HepG2 (cell line): Measurements from ENCODE around the gene NCAM2. TPM values are rescaled to one million over a fixed set of nuclear protein-coding genes. Genes with fewer than 3 reads are reported as not detected.

Experiments used
- ATAC-seq: fragments of 200-7000 bp; cut with Tn5 transposase; 3 replicates; pipeline ENCODE4 v1.9.1; 2020; ENCODE audit warnings: mild to moderate bottlenecking, moderate library complexity
- BruUV-seq: library from RNA; stranded (reverse); fragments of 400-500 nt; replicated peaks from 2 replicates; lab custom pipeline; 2021; lab: Mats Ljungman, UMichigan
- CTCF ChIA-PET: fragments of 300-600 bp; formaldehyde crosslinking; extraction: SDS; loops from one replicate; lab custom pipeline; 2021; ENCODE audit warnings: low total read pairs, inconsistent platforms, low intra/inter-chr PET ratio; lab: Yijun Ruan, JAX
- POLR2A ChIA-PET: fragments of 350-600 bp; sonication (Branson Sonifier 250); formaldehyde crosslinking; loops from one replicate; lab custom pipeline; 2020; ENCODE audit warnings: antibody characterized with exemption, inconsistent platforms; lab: Yijun Ruan, JAX
- DNase-seq: peaks from one replicate; pipeline ENCODE4 v3.0.0-alpha.2; 2015; ENCODE audit warnings: low spot score
- FAIRE-seq: peaks from 3 replicates; lab custom pipeline; 2011; peaks lifted over from hg19 to GRCh38; lab: Jason Lieb, UNC
- H2AFZ ChIP-seq: one replicate; pipeline ENCODE4 v1.6.1; 2011; ENCODE audit warnings: low read length, inconsistent platforms
- H3K27ac ChIP-seq: fragments of 300-600 bp; 3 replicates; pipeline ENCODE4 v1.8.0; 2011; ENCODE audit warnings: mixed run types, mild to moderate bottlenecking, mixed read lengths, low read length, inconsistent platforms; ENCODE audit not compliant: insufficient read depth; ENCODE audit errors: extremely low read length
- H3K27me3 ChIP-seq, 2 experiments: fragments of 200-600 bp in 1 of 2; 2 replicates in 1 of 2; 3 replicates in 1 of 2; pipeline versions ENCODE4 v1.6.0 to v1.8.0; 2011; ENCODE audit warnings: low read length in 2 of 2, mild to moderate bottlenecking in 2 of 2, moderate library complexity in 2 of 2, inconsistent platforms in 1 of 2; ENCODE audit not compliant: insufficient read depth in 2 of 2, control insufficient read depth in 1 of 2
- H3K36me3 ChIP-seq, 2 experiments: fragments of 200-600 bp in 1 of 2; replicated peaks in 1 of 2; 2 replicates in 1 of 2; 3 replicates in 1 of 2; pipeline versions ENCODE4 v1.5.1 to v1.8.0; 2011; ENCODE audit warnings: low read length in 2 of 2, inconsistent platforms in 1 of 2; ENCODE audit not compliant: insufficient read depth in 2 of 2, control insufficient read depth in 1 of 2
- H3K4me1 ChIP-seq: 2 replicates; pipeline ENCODE4 v1.5.1; 2012; ENCODE audit warnings: low read length, inconsistent platforms; ENCODE audit not compliant: insufficient read depth
- H3K4me2 ChIP-seq: 2 replicates; pipeline ENCODE4 v1.6.0; 2011; ENCODE audit warnings: low read depth, low read length, inconsistent platforms
- H3K4me3 ChIP-seq, 3 experiments: fragments of 200-600 bp in 1 of 3; sonication (generic), shearing (Covaris generic) in 1 of 3; replicated peaks in 1 of 3; 2 replicates each; pipeline ENCODE4 v1.5.1; 2011 to 2016; ENCODE audit warnings: low read length in 3 of 3, inconsistent platforms in 2 of 3, low read depth in 2 of 3, mild to moderate bottlenecking in 2 of 3, control low read depth in 1 of 3, mixed read lengths in 1 of 3; ENCODE audit not compliant: insufficient read depth in 1 of 3
- H3K79me2 ChIP-seq: one replicate; pipeline ENCODE4 v1.6.1; 2011; ENCODE audit warnings: low read length, inconsistent platforms; ENCODE audit not compliant: insufficient read depth
- H3K9ac ChIP-seq: 2 replicates; pipeline ENCODE4 v1.6.0; 2011; ENCODE audit warnings: mild to moderate bottlenecking, low read depth, low read length, inconsistent platforms; ENCODE audit not compliant: insufficient read depth
- H3K9me3 ChIP-seq: 2 replicates; pipeline ENCODE4 v1.5.1; 2012; ENCODE audit warnings: mild to moderate bottlenecking, low read length
- H4K20me1 ChIP-seq: 2 replicates; pipeline ENCODE4 v1.6.0; 2011; ENCODE audit warnings: inconsistent platforms, mild to moderate bottlenecking, low read length, moderate library complexity; ENCODE audit not compliant: insufficient read depth
- AHR ChIP-seq: IDR thresholded peaks from 2 replicates; pipeline ENCODE4 v1.6.1; 2018; ENCODE audit warnings: missing genetic modification reagents, missing compliant biosample characterization
- HDAC1 ChIP-seq: sonication (generic); formaldehyde crosslinking; IDR thresholded peaks from 2 replicates; pipeline ENCODE4 v1.5.1; 2020; ENCODE audit warnings: mild to moderate bottlenecking, missing genetic modification reagents
- PAWR ChIP-seq: sonication (generic); formaldehyde crosslinking; IDR thresholded peaks from 2 replicates; pipeline ENCODE4 v1.4.0; 2020; ENCODE audit warnings: missing genetic modification reagents, mild to moderate bottlenecking, borderline replicate concordance
- PHF8 ChIP-seq: sonication (generic); formaldehyde crosslinking; IDR thresholded peaks from 2 replicates; pipeline ENCODE4 v1.5.0; 2020; ENCODE audit warnings: missing genetic modification reagents
- SMAD3 ChIP-seq: sonication (generic); formaldehyde crosslinking; IDR thresholded peaks from 2 replicates; pipeline ENCODE4 v1.4.0; 2020; ENCODE audit warnings: missing genetic modification reagents
- THAP11 ChIP-seq: IDR thresholded peaks from 2 replicates; pipeline ENCODE4 v1.6.1; 2016; ENCODE audit warnings: missing biosample characterization, missing genetic modification reagents
- ZFP62 ChIP-seq: sonication (generic); formaldehyde crosslinking; IDR thresholded peaks from 2 replicates; pipeline ENCODE4 v1.4.0; 2020; ENCODE audit warnings: missing genetic modification reagents
- ZFY ChIP-seq: sonication (generic); formaldehyde crosslinking; IDR thresholded peaks from 2 replicates; pipeline ENCODE4 v1.4.0; 2020; ENCODE audit warnings: missing genetic modification reagents
- ZNF431 ChIP-seq: sonication (generic); formaldehyde crosslinking; IDR thresholded peaks from 2 replicates; pipeline ENCODE4 v1.9.0; 2022; ENCODE audit warnings: missing genetic modification reagents, low read depth, mild to moderate bottlenecking, borderline replicate concordance
- ZNF749 ChIP-seq: sonication (generic); formaldehyde crosslinking; IDR thresholded peaks from 2 replicates; pipeline ENCODE4 v1.8.0; 2022; ENCODE audit warnings: mild to moderate bottlenecking, missing genetic modification reagents, moderate library complexity, borderline replicate concordance
- WGBS: methylation state at CpG from one replicate; pipeline ENCODE4 v1.1.6; 2017; ENCODE audit warnings: low lambda C conversion rate; 5-methylcytosine and 5-hydroxymethylcytosine counted together
- in situ Hi-C: cut with HindIII; loops from 2 replicates; pipeline ENCODE4 v1.10.0; 2017; ENCODE audit warnings: low pct_unique_long_range_greater_than_20kb; ENCODE audit not compliant: extremely low pct_ligation_motif_present
- intact Hi-C: fragments of 100-400 bp; cut with micrococcal nuclease; formaldehyde crosslinking; loops from one replicate; pipeline ENCODE4 v1.10.0; 2022; ENCODE audit not compliant: unreplicated experiment
- polyA plus RNA-seq, 8 experiments: library from polyadenylated mRNA; depleted of rRNA in 3 of 8; stranded (reverse) in 7 of 8; unstranded in 1 of 8; fragments of >200 nt; fragmentation: Illumina TruSeq in 4 of 8; extraction: Trizol in 4 of 8; gene quantifications; 2 replicates each; pipeline versions ENCODE4 v1.2.1 to v1.2.3, GENCODE V29; 2011 to 2016; ENCODE audit warnings: low read depth in 4 of 8, missing spikeins in 1 of 8, mixed read lengths in 1 of 8; ENCODE audit not compliant: insufficient read depth in 1 of 8
- total RNA-seq, 5 experiments: library from RNA; depleted of rRNA; stranded (reverse); fragments of >200 nt; fragmentation: Illumina TruSeq; extraction: Trizol; gene quantifications; 2 replicates each; pipeline ENCODE4 v1.2.3, GENCODE V29; 2016; ENCODE audit warnings: low read depth in 1 of 5
- TF ChIP-seq, protein P1 (sequence below): sonication (generic); formaldehyde crosslinking; IDR thresholded peaks from 2 replicates; pipeline ENCODE4 v1.9.0; 2021; ENCODE audit warnings: mild to moderate bottlenecking, missing genetic modification reagents
- TF ChIP-seq, protein P2 (sequence below): sonication (generic); formaldehyde crosslinking; IDR thresholded peaks from 2 replicates; pipeline ENCODE4 v1.5.1; 2020; ENCODE audit warnings: mild to moderate bottlenecking, missing genetic modification reagents, moderate library complexity
- TF ChIP-seq, protein P3 (sequence below): sonication (generic); formaldehyde crosslinking; IDR thresholded peaks from 2 replicates; pipeline ENCODE4 v1.8.0; 2022; ENCODE audit warnings: missing genetic modification reagents, mild to moderate bottlenecking, moderate library complexity, borderline replicate concordance
- TF ChIP-seq, protein P4 (sequence below): sonication (generic); formaldehyde crosslinking; IDR thresholded peaks from 2 replicates; pipeline ENCODE4 v1.4.0; 2020; ENCODE audit warnings: mild to moderate bottlenecking, missing genetic modification reagents

Gene NCAM2
- total and polyA plus RNA-seq, 2 of the 13 experiments (the other 11 are each of a cell fraction or from before 2014, with no cell fraction given) = not detected

DNA sequence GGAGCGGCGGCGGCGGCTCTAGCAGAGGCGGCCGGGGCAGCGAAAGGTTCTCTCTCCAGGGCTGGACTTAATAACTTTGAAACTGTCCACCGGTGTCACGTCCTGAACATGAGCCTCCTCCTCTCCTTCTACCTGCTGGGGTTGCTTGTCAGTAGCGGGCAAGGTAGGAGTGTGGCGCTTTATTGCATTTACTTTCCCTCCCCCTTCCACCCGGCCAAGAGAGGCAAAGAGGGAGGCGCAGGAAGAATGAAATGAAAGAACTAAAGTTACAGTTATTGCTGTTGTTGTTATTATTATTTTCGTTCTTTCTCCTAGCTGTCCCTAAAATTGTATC, 214 bp downstream of the NCAM2 start:
- H3K9ac ChIP-seq = no peak overlapping the region
- TF ChIP-seq ZFY (CRISPR knock-in tag) = no peak
- TF ChIP-seq THAP11 = no peak
- TF ChIP-seq, protein P1, sequence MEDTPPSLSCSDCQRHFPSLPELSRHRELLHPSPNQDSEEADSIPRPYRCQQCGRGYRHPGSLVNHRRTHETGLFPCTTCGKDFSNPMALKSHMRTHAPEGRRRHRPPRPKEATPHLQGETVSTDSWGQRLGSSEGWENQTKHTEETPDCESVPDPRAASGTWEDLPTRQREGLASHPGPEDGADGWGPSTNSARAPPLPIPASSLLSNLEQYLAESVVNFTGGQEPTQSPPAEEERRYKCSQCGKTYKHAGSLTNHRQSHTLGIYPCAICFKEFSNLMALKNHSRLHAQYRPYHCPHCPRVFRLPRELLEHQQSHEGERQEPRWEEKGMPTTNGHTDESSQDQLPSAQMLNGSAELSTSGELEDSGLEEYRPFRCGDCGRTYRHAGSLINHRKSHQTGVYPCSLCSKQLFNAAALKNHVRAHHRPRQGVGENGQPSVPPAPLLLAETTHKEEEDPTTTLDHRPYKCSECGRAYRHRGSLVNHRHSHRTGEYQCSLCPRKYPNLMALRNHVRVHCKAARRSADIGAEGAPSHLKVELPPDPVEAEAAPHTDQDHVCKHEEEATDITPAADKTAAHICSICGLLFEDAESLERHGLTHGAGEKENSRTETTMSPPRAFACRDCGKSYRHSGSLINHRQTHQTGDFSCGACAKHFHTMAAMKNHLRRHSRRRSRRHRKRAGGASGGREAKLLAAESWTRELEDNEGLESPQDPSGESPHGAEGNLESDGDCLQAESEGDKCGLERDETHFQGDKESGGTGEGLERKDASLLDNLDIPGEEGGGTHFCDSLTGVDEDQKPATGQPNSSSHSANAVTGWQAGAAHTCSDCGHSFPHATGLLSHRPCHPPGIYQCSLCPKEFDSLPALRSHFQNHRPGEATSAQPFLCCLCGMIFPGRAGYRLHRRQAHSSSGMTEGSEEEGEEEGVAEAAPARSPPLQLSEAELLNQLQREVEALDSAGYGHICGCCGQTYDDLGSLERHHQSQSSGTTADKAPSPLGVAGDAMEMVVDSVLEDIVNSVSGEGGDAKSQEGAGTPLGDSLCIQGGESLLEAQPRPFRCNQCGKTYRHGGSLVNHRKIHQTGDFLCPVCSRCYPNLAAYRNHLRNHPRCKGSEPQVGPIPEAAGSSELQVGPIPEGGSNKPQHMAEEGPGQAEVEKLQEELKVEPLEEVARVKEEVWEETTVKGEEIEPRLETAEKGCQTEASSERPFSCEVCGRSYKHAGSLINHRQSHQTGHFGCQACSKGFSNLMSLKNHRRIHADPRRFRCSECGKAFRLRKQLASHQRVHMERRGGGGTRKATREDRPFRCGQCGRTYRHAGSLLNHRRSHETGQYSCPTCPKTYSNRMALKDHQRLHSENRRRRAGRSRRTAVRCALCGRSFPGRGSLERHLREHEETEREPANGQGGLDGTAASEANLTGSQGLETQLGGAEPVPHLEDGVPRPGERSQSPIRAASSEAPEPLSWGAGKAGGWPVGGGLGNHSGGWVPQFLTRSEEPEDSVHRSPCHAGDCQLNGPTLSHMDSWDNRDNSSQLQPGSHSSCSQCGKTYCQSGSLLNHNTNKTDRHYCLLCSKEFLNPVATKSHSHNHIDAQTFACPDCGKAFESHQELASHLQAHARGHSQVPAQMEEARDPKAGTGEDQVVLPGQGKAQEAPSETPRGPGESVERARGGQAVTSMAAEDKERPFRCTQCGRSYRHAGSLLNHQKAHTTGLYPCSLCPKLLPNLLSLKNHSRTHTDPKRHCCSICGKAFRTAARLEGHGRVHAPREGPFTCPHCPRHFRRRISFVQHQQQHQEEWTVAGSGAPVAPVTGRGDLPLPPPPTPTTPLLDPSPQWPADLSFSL (CRISPR knock-in tag) = no peak
- TF ChIP-seq ZNF749 (CRISPR knock-in tag) = no peak
- TF ChIP-seq, protein P2, sequence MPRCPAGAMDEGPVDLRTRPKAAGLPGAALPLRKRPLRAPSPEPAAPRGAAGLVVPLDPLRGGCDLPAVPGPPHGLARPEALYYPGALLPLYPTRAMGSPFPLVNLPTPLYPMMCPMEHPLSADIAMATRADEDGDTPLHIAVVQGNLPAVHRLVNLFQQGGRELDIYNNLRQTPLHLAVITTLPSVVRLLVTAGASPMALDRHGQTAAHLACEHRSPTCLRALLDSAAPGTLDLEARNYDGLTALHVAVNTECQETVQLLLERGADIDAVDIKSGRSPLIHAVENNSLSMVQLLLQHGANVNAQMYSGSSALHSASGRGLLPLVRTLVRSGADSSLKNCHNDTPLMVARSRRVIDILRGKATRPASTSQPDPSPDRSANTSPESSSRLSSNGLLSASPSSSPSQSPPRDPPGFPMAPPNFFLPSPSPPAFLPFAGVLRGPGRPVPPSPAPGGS (CRISPR knock-in tag) = no peak
- no peak for TF ChIP-seq PHF8 (CRISPR knock-in tag)
- TF ChIP-seq, protein P3, sequence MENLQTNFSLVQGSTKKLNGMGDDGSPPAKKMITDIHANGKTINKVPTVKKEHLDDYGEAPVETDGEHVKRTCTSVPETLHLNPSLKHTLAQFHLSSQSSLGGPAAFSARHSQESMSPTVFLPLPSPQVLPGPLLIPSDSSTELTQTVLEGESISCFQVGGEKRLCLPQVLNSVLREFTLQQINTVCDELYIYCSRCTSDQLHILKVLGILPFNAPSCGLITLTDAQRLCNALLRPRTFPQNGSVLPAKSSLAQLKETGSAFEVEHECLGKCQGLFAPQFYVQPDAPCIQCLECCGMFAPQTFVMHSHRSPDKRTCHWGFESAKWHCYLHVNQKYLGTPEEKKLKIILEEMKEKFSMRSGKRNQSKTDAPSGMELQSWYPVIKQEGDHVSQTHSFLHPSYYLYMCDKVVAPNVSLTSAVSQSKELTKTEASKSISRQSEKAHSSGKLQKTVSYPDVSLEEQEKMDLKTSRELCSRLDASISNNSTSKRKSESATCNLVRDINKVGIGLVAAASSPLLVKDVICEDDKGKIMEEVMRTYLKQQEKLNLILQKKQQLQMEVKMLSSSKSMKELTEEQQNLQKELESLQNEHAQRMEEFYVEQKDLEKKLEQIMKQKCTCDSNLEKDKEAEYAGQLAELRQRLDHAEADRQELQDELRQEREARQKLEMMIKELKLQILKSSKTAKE = no peak
- TF ChIP-seq ZFP62 (CRISPR knock-in tag) = no peak
- no peak for TF ChIP-seq AHR (CRISPR knock-in tag)
- TF ChIP-seq, protein P4, sequence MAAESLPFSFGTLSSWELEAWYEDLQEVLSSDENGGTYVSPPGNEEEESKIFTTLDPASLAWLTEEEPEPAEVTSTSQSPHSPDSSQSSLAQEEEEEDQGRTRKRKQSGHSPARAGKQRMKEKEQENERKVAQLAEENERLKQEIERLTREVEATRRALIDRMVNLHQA (CRISPR knock-in tag) = no peak
- TF ChIP-seq PAWR (CRISPR knock-in tag) = no peak
- TF ChIP-seq HDAC1 (CRISPR knock-in tag) = no peak
- no peak for TF ChIP-seq SMAD3
- TF ChIP-seq ZNF431 = no peak
- peak overlapping the region; percentile 36 to 62 (median 61) for H3K4me3 ChIP-seq
- POLR2A ChIA-PET = no interaction called here
- no peaks in the 10 kb centered on the region for H4K20me1 ChIP-seq
- H3K27me3 ChIP-seq = peaks cover 0 to 6% of the 10 kb centered on the region in 2 experiments; a peak in 1 of 5 replicates
- CTCF ChIA-PET = interaction anchor here (2.2 kb wide), 1 partner anchor 1793 kb away, joined by 5 read pairs; no protein-coding TSS in a partner anchor
- FAIRE-seq (no peak), DNase-seq (no peak), ATAC-seq (no peak)
- no peaks in the 10 kb centered on the region for H3K36me3 ChIP-seq
- H3K4me1 ChIP-seq = no peaks in the 10 kb centered on the region
- intact Hi-C loops (loop anchor here (2.0 kb wide), 1 partner anchor 104 kb away; no protein-coding TSS in a partner anchor), in situ Hi-C loops (no loop called here)
- BruUV-seq = no TSS peak
- H3K9me3 ChIP-seq = no peaks in the 10 kb centered on the region
- H3K27ac ChIP-seq = no peak overlapping the region
- WGBS = 2% methylated on average over 7 of the region's 14 CpGs
- no peaks in the 10 kb centered on the region for H3K79me2 ChIP-seq
- H2AFZ ChIP-seq = no peak overlapping the region
- peak overlapping the region; percentile 86 for H3K4me2 ChIP-seq
